DMS79 (cell line): ENCODE data around the gene PFN3.
A peak's percentile ranks its signal among the peaks of the same experiment; 100 is the strongest.

ENCODE experiments used
- DNase-seq: peaks from one replicate; lab custom pipeline; 2025; lab: John Stamatoyannopoulos, UW

Gene PFN3

DNA sequence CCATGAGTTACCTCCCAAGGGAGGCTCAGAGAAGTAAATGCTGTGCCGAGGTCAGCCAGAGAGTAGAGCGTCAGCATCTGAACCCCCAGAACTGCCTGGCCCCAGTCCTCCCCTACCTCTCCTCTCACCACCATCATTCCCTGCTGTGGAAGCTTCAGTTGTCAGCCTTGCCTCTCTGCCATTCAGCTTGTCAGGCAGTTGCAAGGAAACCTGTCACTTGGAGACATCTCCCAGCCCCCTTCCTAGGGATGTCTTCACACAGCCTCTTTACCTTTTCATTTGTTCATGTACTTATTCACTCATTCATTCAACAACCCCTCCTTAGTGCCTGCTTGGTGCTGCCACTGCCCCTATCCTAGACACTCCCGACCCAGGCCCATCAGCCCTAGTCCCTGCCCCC, 40.6 kb downstream of the PFN3 start:
- no peak for DNase-seq

DNA sequence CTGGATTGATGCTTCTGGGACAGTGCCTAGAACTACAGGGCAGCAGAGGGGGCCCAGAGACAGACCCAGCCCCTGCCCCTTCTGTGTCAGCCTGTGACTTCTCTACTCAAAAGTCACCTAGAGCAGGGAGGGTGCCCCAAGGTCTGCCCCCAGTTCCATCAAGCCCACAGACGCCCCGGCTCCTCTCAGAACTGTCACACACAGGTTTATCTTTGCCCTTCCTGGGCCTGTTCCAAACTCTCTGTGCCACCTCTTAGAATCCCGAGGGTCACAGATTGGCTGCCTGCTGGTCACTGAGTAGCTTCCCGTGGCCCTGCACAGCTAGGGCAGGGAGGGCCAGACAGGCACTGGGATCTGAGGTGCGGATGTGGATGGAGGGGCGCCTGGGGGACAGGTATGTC, 41.0 kb downstream of the PFN3 start:
- no peak for DNase-seq

DNA sequence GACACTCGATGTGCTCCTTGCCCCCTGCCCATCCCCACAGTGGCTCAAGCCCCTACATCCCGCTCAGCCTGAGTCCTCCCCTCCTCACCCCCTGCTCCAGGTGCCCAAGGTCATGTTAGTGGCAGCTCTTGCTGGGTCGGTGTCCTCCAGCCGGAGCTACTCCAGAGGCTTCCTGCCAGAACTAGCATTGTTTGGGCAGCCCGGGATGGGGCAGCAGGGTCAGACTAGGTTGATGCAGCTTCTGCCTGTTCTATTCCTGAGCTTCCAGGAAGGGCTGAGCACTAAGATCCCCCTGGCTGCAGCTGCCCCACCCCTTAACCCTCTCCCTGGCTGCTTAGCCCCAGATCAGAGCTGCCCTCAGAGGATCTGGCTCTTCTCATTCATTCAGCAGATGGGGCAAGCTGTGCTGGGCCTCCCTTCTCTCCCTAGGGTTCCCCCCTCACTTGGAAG, 42.1 kb downstream of the PFN3 start:
- DNase-seq = no peak

DNA sequence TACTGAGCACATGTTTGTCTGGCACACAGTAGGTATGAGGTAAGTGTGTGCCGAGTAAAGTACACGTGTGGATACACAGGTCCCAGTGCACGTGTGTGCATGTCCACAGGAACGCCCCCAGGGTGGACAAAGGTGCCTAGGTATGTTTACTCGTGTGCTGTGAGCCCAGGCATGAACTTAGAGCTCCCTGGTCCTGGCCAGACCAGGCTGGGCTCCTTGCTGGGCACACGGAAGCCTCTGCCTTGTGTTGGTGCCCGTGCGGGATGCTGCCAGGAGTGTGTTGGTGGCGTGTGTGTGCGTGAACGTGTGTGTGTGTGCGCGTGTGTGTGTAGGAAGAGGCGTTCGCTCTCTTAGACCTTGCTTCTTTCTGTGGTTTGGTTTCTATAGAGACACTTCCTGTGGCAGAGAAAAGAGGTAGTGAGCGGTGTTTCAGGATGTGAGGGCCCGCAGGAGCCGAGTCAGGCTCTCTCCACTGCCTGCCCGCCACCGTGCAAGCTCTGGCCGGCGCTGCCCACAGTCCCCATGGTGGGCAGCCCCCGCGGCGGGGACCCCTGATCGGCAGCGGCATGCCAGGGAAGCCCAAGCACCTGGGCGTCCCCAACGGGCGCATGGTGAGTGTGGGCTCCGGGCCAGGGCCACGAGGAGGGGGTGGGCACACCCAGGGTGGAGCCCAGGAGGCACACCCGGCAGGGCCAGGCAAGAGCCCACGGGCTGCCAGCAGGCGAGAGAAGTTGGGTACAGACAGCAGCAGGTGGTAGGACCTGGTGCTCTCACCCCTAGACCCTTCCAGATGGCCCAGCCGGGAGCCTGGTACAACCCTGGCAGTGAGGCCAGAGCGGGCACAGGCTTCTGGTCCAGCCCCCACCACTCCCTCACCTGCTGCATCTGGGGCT, 42.8 kb downstream of the PFN3 start, which contains the start of gene RGS14:
Gene RGS14 (plus strand): TSS at position 466 of the 893 bp plus-strand sequence. CDS start 101 bp downstream, at position 567.
- DNase-seq = peak; percentile 13

DNA sequence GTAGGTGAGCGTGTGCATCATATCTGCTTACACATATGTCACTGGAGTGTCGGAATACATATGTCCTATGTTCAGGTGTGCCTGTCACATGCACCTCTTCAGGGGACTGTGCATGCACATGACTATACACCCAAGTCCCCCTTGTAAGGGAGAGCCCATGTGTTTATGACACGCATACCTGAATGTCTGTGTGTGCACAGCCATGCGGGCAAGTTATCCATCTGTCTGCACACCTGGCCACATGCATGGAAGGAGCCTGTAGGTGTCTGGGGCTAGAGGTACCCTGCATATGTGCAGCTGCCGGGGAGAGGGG, 43.4 kb downstream of the PFN3 start:
- DNase-seq = no peak

GRCh38 chr5:177356746-177357145, 43.7 kb downstream of the PFN3 start:
- no peak for DNase-seq

DNA sequence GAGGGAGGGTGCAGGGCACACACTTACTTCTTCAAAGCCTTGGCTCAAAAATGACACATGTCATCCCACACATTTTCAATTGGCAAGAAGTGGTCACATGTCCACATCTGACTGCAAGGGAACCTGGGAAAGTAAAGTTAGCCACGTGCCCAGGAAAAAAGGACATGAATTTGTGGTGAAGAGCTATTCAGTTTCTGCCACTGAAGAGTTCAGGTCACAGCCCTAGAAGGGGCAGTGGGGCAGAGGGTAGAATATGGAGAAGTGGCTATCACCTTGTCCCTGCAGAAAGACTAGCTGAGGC, 44.6 kb downstream of the PFN3 start:
- no peak for DNase-seq

- DNase-seq = no peak
These were observed 45.1 kb downstream of the PFN3 start for GRCh38 chr5:177355162-177355867.

DNA sequence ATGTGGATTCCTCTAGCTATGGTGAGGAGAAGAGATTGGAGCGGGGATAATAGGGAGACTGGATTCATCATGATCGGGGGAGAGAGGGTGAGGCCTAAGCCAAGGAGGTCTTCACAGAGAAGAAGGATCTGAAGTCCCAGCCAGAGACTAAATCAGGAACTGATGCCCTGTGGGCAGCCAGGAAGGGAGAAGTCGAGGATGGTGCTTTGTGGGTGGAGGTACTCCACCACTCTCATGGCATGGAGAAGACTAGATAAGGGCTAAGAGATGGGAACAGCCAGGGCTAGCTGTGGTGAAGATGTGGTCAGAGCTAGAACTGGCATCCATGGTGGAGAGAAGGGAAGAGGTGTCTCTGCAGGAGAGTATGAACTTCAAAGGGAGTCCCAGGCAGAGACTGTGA, 45.8 kb downstream of the PFN3 start:
- DNase-seq = no peak

- no peak for DNase-seq
These were observed 46.2 kb downstream of the PFN3 start for GRCh38 chr5:177354256-177354655.

DNA sequence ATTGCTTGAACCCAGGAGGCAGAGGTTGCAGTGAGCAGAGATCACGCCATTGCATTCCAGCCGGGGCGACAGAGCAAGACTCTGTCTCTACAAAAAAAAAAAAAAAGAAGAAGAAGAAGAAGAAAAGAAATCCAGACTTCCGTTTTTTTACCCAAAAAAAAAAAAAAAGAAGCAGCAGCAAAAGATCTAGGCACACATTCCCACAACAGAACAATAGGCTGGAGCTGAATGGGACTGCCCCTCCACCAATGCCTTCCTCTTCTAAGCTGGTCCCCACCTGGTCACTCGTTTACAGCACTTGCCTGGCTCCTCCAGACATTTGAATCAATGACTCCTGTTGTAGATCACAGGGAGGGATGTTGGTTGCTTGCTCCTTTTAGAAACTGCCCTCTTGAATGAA, 47.4 kb downstream of the PFN3 start:
- no peak for DNase-seq

- peak; percentile 78 for DNase-seq
These were observed 48.8 kb downstream of the PFN3 start, which contains the start of gene LMAN2 for GRCh38 chr5:177351392-177352329. TSS of gene LMAN2 (minus strand) at chr5:177351668. CDS start at chr5:177351647, 21 bp downstream.

DNA sequence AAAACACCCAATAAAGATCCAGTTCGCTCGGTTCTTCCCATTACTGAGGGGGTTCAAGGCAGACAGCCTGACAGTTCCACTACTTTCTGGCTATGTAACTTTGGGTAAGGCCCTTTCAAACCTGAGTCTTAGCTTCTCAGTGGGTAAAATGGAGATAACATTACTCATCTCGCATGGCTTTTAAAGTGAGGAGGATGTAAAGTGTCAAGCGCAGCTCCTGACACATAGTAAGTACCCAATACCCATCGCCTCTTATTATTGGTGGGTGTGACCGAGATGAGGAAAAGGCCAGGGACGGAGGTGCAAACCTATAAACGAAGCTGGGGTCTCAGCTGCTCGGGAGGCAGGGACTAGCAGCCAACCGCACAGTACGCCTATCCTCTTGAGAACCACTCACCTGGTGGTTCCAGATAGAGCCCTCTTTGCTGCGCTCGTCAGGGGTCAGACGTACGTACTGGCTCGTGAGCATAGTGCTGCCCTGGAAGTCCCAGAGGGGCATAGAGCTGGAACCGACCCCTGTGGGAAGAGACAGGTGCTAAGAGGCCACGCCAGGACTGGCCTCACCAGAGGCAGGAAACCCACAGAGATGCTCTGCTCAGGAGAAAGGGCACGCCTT, 49.6 kb downstream of the PFN3 start:
- DNase-seq = no peak
